PC-3 (cell line): Measurements from ENCODE around the gene WDR90. TPM values are rescaled to one million over a fixed set of nuclear protein-coding genes. Genes with fewer than 3 reads are reported as not detected.
A peak's percentile ranks its signal among the peaks of the same experiment; 100 is the strongest.

Experiments
- ATAC-seq: fragments of 200-7000 bp; cut with Tn5 transposase; 2 replicates; pipeline ENCODE4 v1.9.1; 2020; ENCODE audit warnings: mild to moderate bottlenecking, moderate library complexity
- BruUV-seq: library from RNA; stranded (reverse); fragments of 400-500 nt; replicated peaks from 2 replicates; lab custom pipeline; 2021; lab: Mats Ljungman, UMichigan
- CTCF ChIA-PET: fragments of 300-600 bp; sonication (Branson Sonifier 250); formaldehyde crosslinking; loops from one replicate; lab custom pipeline; 2022; ENCODE audit warnings: antibody characterized with exemption; lab: Charles Lee
- POLR2A ChIA-PET: fragments of 300-600 bp; sonication (Branson Sonifier 250); formaldehyde crosslinking; loops from one replicate; lab custom pipeline; 2022; ENCODE audit warnings: antibody characterized with exemption; ENCODE audit not compliant: unreplicated experiment; lab: Charles Lee
- DNase-seq: peaks from one replicate; pipeline ENCODE4 v3.0.0-alpha.2; 2015
- H2AFZ ChIP-seq: fragments of 300-600 bp; sonication (generic); 2 replicates; pipeline ENCODE4 v1.6.0; 2016; ENCODE audit warnings: antibody characterized with exemption, low read length
- H3F3A ChIP-seq: fragments of 300-600 bp; sonication (generic); one replicate; pipeline ENCODE4 v1.6.0; 2017; ENCODE audit warnings: antibody characterized with exemption, low read length, control low read depth, mild to moderate bottlenecking; ENCODE audit not compliant: unreplicated experiment
- H3K27ac ChIP-seq: fragments of 300-600 bp; sonication (generic); 2 replicates; pipeline ENCODE4 v1.5.1; 2016; ENCODE audit warnings: mild to moderate bottlenecking, low read length
- H3K27me3 ChIP-seq: fragments of 300-600 bp; sonication (generic); 2 replicates; pipeline ENCODE4 v1.6.1; 2016; ENCODE audit warnings: low read length, mixed read lengths
- H3K36me3 ChIP-seq: fragments of 300-600 bp; sonication (generic); 2 replicates; pipeline ENCODE4 v1.6.1; 2016; ENCODE audit warnings: low read depth, mixed run types, low read length, mixed read lengths
- H3K4me1 ChIP-seq: fragments of 300-600 bp; sonication (generic); 2 replicates; pipeline ENCODE4 v1.5.1; 2016; ENCODE audit warnings: low read length; ENCODE audit not compliant: insufficient read depth
- H3K4me2 ChIP-seq: fragments of 300-600 bp; sonication (generic); 2 replicates; pipeline ENCODE4 v1.6.0; 2016; ENCODE audit warnings: low read length
- H3K4me3 ChIP-seq: fragments of 300-600 bp; sonication (generic); 2 replicates; pipeline ENCODE4 v1.5.1; 2016; ENCODE audit warnings: mild to moderate bottlenecking, low read length, mixed read lengths
- H3K79me2 ChIP-seq: fragments of 300-600 bp; sonication (generic); 2 replicates; pipeline ENCODE4 v1.6.1; 2017; ENCODE audit warnings: low read length, mixed read lengths
- H3K9ac ChIP-seq: fragments of 300-600 bp; sonication (generic); 2 replicates; pipeline ENCODE4 v1.6.0; 2016; ENCODE audit warnings: mild to moderate bottlenecking, low read length
- H3K9me2 ChIP-seq: fragments of 300-600 bp; sonication (generic); replicated peaks from 2 replicates; pipeline ENCODE4 v1.6.1; 2016; ENCODE audit warnings: mixed run types, low read length, mixed read lengths
- H3K9me3 ChIP-seq: fragments of 300-600 bp; sonication (generic); 2 replicates; pipeline ENCODE4 v1.6.1; 2016; ENCODE audit warnings: low read length, mixed read lengths
- H4K20me1 ChIP-seq: fragments of 300-600 bp; sonication (generic); 2 replicates; pipeline ENCODE4 v1.6.1; 2016; ENCODE audit warnings: low read length, mixed read lengths
- CTCF ChIP-seq: fragments of 300-600 bp; sonication (generic); conservative IDR thresholded peaks from 2 replicates; pipeline ENCODE4 v1.5.1; 2017; ENCODE audit warnings: antibody characterized with exemption, low read depth, mild to moderate bottlenecking, low read length
- EZH2 ChIP-seq: fragments of 300-600 bp; sonication (generic); IDR thresholded peaks from one replicate; pipeline ENCODE4 v1.6.1; 2017; ENCODE audit warnings: antibody characterized with exemption, mild to moderate bottlenecking, low read length; ENCODE audit not compliant: unreplicated experiment
- EZH2phosphoT487 ChIP-seq: fragments of 300-600 bp; sonication (generic); IDR thresholded peaks from 2 replicates; pipeline ENCODE4 v1.6.1; 2018; ENCODE audit warnings: mild to moderate bottlenecking, antibody characterized with exemption, low read length, borderline replicate concordance
- intact Hi-C: fragments of 100-400 bp; cut with micrococcal nuclease; formaldehyde crosslinking; loops from 2 replicates; pipeline ENCODE4 v1.9.0; 2023
- total RNA-seq: library from RNA; depleted of rRNA; stranded (reverse); fragments of >200 nt; gene quantifications from 2 replicates; pipeline ENCODE4 v1.2.3, GENCODE V29; 2014

WDR90 gene
- total RNA-seq, 1 experiment from 2014 or later, result 44.4 TPM

DNA sequence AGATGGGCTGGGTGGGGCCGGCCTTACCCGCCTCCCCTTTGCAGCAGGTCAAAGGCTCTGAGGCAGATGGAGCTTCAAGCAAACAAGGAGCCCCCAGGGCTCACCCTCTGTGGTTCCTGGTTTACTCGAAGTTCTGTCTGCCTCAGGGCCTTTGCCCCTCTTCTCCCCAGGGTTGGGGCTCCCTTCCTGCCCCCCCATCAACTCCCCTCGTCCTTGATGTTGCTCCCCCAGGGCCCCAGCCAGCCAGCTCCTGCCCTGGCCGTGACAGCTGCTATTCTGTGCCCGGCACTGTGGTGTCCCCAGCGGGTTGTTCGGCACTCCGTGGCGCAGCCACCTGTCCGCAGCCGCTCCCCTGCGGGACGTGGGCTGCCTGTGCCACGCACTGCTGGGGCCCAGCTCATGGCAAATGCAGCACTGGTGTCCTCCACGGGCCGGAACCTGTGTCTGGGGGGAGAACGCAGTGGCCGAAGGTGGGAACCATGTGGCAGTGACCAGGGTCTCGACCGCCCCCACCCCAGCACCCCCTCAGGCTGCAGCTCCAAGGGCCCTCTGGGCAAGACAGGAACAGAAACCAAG lies 61.4 kb downstream of the WDR90 start:
- Histone ChIP-seq H3F3A (no peaks in the 10 kb centered on the region), H4K20me1 (no peaks in the 10 kb centered on the region), H3K27ac (no peak overlapping the region), H3K4me3 (no peak overlapping the region), H3K9me2 (no peaks in the 10 kb centered on the region), H3K27me3 (peaks cover 26% of the 10 kb centered on the region), H2AFZ (no peak overlapping the region), H3K4me1 (peaks cover 16% of the 10 kb centered on the region), H3K36me3 (no peaks in the 10 kb centered on the region), H3K4me2 (no peak overlapping the region), H3K9me3 (no peaks in the 10 kb centered on the region), H3K9ac (no peak overlapping the region), H3K79me2 (peaks cover 4% of the 10 kb centered on the region; the same call in 1 of the 2 replicates)
- TF ChIP-seq EZH2, result no peak
- no peak for TF ChIP-seq CTCF
- DNase-seq (no peak), ATAC-seq (no peak)
- no TSS peak for BruUV-seq
- CTCF ChIA-PET, result no interaction called here
- intact Hi-C loops, result loop anchor here (10.0 kb wide), 1 partner anchor 74 kb away; the partner anchor contains the start of genes CHTF18 and RPUSD1
- POLR2A ChIA-PET, result no interaction called here

DNA sequence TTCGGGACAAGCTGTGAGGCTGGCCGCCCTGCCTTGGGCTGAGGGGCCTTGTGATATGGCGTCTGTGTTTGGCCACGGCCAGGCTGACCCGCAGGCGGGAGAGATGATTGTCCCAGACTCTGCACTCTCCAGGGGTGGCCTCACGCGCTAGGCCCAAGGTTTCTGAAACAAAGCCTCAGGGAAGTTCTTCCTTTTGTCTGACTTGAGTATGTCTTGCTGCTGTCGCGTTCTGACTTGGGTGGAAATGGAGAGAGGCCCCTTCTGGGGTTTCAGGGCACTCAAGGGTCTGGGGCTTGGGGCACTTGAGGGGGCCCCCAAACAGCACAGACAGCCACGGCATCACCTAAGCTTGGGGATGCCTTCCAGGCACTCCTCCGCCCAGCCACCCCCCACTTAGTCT lies 61.9 kb downstream of the WDR90 start:
- no peak for DNase-seq
- no peaks in the 10 kb centered on the region for H3K36me3 ChIP-seq
- peaks cover 26% of the 10 kb centered on the region for H3K27me3 ChIP-seq
- no peak overlapping the region for H3K4me2 ChIP-seq
- no peaks in the 10 kb centered on the region for H3K9me3 ChIP-seq
- intact Hi-C loops, result loop anchor here (10.0 kb wide), 1 partner anchor 74 kb away; the partner anchor contains the start of genes CHTF18 and RPUSD1
- no peaks in the 10 kb centered on the region for H4K20me1 ChIP-seq
- ATAC-seq, result no peak
- no peaks in the 10 kb centered on the region for H3K9me2 ChIP-seq
- H3K9ac ChIP-seq, result no peak overlapping the region
- no peak for TF ChIP-seq EZH2
- H3K27ac ChIP-seq, result no peak overlapping the region
- ChIA-PET CTCF (no interaction called here), POLR2A (no interaction called here)
- H3K79me2 ChIP-seq, result peaks cover 8% of the 10 kb centered on the region
- peaks cover 16% of the 10 kb centered on the region for H3K4me1 ChIP-seq
- no peak overlapping the region for H2AFZ ChIP-seq
- no peak overlapping the region for H3K4me3 ChIP-seq
- no peaks in the 10 kb centered on the region for H3F3A ChIP-seq
- no TSS peak for BruUV-seq

DNA sequence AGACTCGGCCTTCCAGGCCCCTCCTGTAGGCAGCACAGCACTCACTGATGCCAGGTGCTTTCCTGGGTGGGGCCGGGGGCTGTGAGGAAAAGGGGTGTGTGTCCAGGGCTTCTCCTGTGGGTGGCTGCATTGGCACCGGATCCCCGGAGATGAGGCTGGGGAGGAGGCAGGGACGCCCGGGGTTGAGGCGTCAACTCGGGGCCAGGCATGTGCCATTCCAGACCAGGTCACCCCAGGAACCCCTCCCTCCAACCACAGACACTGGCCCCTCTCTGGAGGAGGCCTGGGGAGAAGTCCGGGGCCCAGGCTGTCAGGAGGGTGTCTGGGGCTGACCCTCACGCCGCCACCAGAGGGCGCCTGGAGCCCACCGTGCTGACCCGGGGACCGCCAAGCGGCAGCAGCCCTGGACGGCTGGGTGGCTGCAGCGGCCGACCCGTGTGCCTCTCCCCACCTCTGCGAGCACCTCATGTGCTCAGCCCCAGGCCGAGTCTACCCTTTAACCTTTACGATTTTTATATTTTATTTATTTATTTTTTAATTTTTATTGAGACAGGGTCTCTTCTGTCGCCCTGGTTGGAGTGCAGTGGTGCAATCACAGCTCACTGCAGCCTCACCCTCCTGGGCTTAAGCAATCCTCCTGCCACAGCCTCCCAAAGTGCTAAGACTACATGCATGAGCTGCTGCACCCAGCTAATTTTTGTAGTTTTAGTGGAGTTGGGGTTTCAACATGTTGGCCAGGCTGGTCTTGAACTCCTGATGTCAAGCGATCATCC lies 62.6 kb downstream of the WDR90 start:
- intact Hi-C loops, result loop anchor here (1.0 to 10.0 kb wide), 2 partner anchors 9 to 73 kb away; partner anchors contain the start of genes CHTF18 and RPUSD1
- Histone ChIP-seq H3K4me2 (no peak overlapping the region), H3K4me3 (no peak overlapping the region), H3K4me1 (peaks cover 22% of the 10 kb centered on the region), H4K20me1 (peaks cover 4% of the 10 kb centered on the region; the same call in 1 of the 2 replicates), H3K36me3 (no peaks in the 10 kb centered on the region), H3K27me3 (peaks cover 19% of the 10 kb centered on the region), H3K9me2 (no peaks in the 10 kb centered on the region), H3F3A (no peaks in the 10 kb centered on the region), H3K27ac (no peak overlapping the region), H2AFZ (no peak overlapping the region), H3K9ac (no peak overlapping the region), H3K9me3 (no peaks in the 10 kb centered on the region), H3K79me2 (peaks cover 15% of the 10 kb centered on the region)
- ATAC-seq (peak; percentile 36), DNase-seq (peak; percentile 70)
- BruUV-seq, result no TSS peak
- TF ChIP-seq EZH2phosphoT487 (no peak), EZH2 (no peak), CTCF (peak; percentile 71)
- POLR2A ChIA-PET, result interaction anchor here (1.2 to 1.3 kb wide), 2 partner anchors 9 to 17 kb away, joined by 5 to 6 read pairs; partner anchors contain the start of gene ANTKMT
- CTCF ChIA-PET, result interaction anchor here (1.0 to 1.3 kb wide), 5 partner anchors 14 to 84 kb away, joined by 3 to 6 read pairs (median 5); partner anchors contain the start of genes CCDC78, CHTF18, CIAO3 and RPUSD1
